Trophoblast cell (in vitro differentiated cells and primary cell): Measurements from ENCODE around the gene GBF1.

ENCODE experiments used
- DNase-seq, 2 donors: peaks; one replicate each; pipeline ENCODE4 v3.0.0-alpha.2; 2016
- H2AFZ ChIP-seq: 2 replicates; pipeline ENCODE4 v1.6.1; 2013; ENCODE audit warnings: low read length, moderate library complexity, mild to moderate bottlenecking; ENCODE audit not compliant: insufficient read depth, poor library complexity
- H2AK5ac ChIP-seq: 2 replicates; pipeline ENCODE4 v1.6.1; 2013; ENCODE audit warnings: mild to moderate bottlenecking, low read length
- H2BK120ac ChIP-seq: 2 replicates; pipeline ENCODE4 v1.6.1; 2013; ENCODE audit warnings: low read length, mild to moderate bottlenecking, moderate library complexity; ENCODE audit not compliant: insufficient read depth, poor library complexity
- H2BK12ac ChIP-seq: 2 replicates; pipeline ENCODE4 v1.6.1; 2013; ENCODE audit warnings: mild to moderate bottlenecking, low read length, moderate library complexity
- H2BK5ac ChIP-seq: 2 replicates; pipeline ENCODE4 v1.6.1; 2013; ENCODE audit warnings: low read length, low read depth, moderate library complexity, mild to moderate bottlenecking; ENCODE audit not compliant: poor library complexity
- H3K14ac ChIP-seq: 2 replicates; pipeline ENCODE4 v1.6.1; 2013; ENCODE audit warnings: mild to moderate bottlenecking, low read length
- H3K18ac ChIP-seq: 2 replicates; pipeline ENCODE4 v1.6.1; 2013; ENCODE audit warnings: mild to moderate bottlenecking, low read length
- H3K23ac ChIP-seq: 2 replicates; pipeline ENCODE4 v1.6.1; 2013; ENCODE audit warnings: low read length
- H3K27ac ChIP-seq: 2 replicates; pipeline ENCODE4 v1.5.1; 2013; ENCODE audit warnings: low read depth, mild to moderate bottlenecking, inconsistent platforms, low read length, moderate library complexity
- H3K27me3 ChIP-seq: 2 replicates; pipeline ENCODE4 v1.6.1; 2013; ENCODE audit warnings: inconsistent platforms, mild to moderate bottlenecking, low read length, moderate library complexity; ENCODE audit not compliant: insufficient read depth
- H3K36me3 ChIP-seq, 2 experiments: 1 replicate in 1 of 2; 2 replicates in 1 of 2; pipeline ENCODE4 v1.6.1; 2013; ENCODE audit warnings: low read length in 2 of 2, mild to moderate bottlenecking in 2 of 2, moderate library complexity in 1 of 2; ENCODE audit not compliant: insufficient read depth in 2 of 2, control insufficient read depth in 1 of 2
- H3K4ac ChIP-seq: 2 replicates; pipeline ENCODE4 v1.6.1; 2013; ENCODE audit warnings: low read depth, mild to moderate bottlenecking, low read length, moderate library complexity
- H3K4me1 ChIP-seq, 2 experiments: 1 replicate in 1 of 2; 2 replicates in 1 of 2; pipeline ENCODE4 v1.6.1; 2013; ENCODE audit warnings: low read length in 2 of 2, mild to moderate bottlenecking in 2 of 2, moderate library complexity in 1 of 2; ENCODE audit not compliant: insufficient read depth in 2 of 2, control insufficient read depth in 1 of 2
- H3K4me2 ChIP-seq: 2 replicates; pipeline ENCODE4 v1.6.1; 2013; ENCODE audit warnings: inconsistent platforms, mild to moderate bottlenecking, low read length, moderate library complexity
- H3K4me3 ChIP-seq: 2 replicates; pipeline ENCODE4 v1.5.1; 2013; ENCODE audit warnings: mild to moderate bottlenecking, low read depth, low read length, inconsistent platforms
- H3K79me1 ChIP-seq: one replicate; pipeline ENCODE4 v1.6.1; 2013; ENCODE audit warnings: low read length
- H3K79me2 ChIP-seq: 2 replicates; pipeline ENCODE4 v1.6.1; 2013; ENCODE audit warnings: low read length, mild to moderate bottlenecking; ENCODE audit not compliant: control insufficient read depth, insufficient read depth, poor library complexity
- H3K9ac ChIP-seq: 2 replicates; pipeline ENCODE4 v1.6.1; 2013; ENCODE audit warnings: mild to moderate bottlenecking, low read length
- H3K9me3 ChIP-seq: 2 replicates; pipeline ENCODE4 v1.6.1; 2013; ENCODE audit warnings: low read depth, mild to moderate bottlenecking, control low read depth, inconsistent platforms, low read length; ENCODE audit not compliant: insufficient read depth
- H4K12ac ChIP-seq: 2 replicates; pipeline ENCODE4 v1.6.1; 2013; ENCODE audit warnings: low read depth, mild to moderate bottlenecking, low read length, moderate library complexity
- H4K8ac ChIP-seq: 2 replicates; pipeline ENCODE4 v1.6.1; 2013; ENCODE audit warnings: low read depth, mild to moderate bottlenecking, low read length, moderate library complexity
- H4K91ac ChIP-seq: one replicate; pipeline ENCODE4 v1.6.1; 2013; ENCODE audit warnings: low read depth, mild to moderate bottlenecking, low read length, moderate library complexity
- WGBS: extraction: QIAGEN DNeasy Blood & Tissue Kit; methylation state at CpG from one replicate; pipeline ENCODE4 v1.1.7; 2013; ENCODE audit warnings: missing lambda C conversion rate; ENCODE audit not compliant: insufficient read length, insufficient coverage; ENCODE audit errors: extremely low coverage; 5-methylcytosine and 5-hydroxymethylcytosine counted together

The GBF1 gene

GRCh38 chr10:102382871-102383270, 137.5 kb downstream of the GBF1 start:
- Histone ChIP-seq H2BK12ac (no peak overlapping the region), H3K79me2 (no peaks in the 10 kb centered on the region), H3K14ac (no peak overlapping the region), H4K91ac (no peak overlapping the region), H3K23ac (no peak overlapping the region), H3K4me2 (no peak overlapping the region), H3K27ac (no peak overlapping the region), H4K12ac (no peak overlapping the region), H4K8ac (no peak overlapping the region), H2AK5ac (no peak overlapping the region), H2AFZ (no peak overlapping the region), H3K4ac (no peak overlapping the region), H3K4me3 (no peak overlapping the region), H3K27me3 (no peaks in the 10 kb centered on the region), H3K9ac (no peak overlapping the region), H2BK120ac (no peak overlapping the region), H2BK5ac (no peak overlapping the region), H3K79me1 (no peaks in the 10 kb centered on the region), H3K36me3 (peaks cover 50% of the 10 kb centered on the region in 2 experiments), H3K4me1 (no peaks in the 10 kb centered on the region), H3K9me3 (no peaks in the 10 kb centered on the region), H3K18ac (no peak overlapping the region)
- WGBS = no CpG with 5 or more reads among the region's 8 CpGs
- DNase-seq = no peak

DNA sequence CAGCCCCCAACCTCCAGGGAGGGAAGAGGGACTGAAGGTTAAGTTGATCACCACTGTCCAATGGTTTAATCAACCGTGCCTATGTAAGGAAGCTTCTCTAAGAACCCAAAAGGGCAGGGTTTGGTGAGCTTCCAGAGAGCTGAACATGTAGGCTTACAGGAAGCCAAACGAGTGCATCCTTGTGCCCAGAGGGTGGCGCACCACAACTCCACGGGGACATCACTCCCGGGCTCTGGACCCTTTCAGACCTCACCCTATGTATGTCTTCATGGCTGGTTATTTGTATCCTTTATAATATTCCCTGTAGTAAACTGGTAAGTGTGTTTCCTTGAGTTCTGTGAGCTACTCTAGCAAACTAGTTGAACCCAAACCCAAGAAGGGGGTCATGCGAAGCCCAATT, 138.7 kb downstream of the GBF1 start:
- H3K9ac ChIP-seq = no peak overlapping the region
- WGBS = no CpG with 5 or more reads among the region's 6 CpGs
- no peak overlapping the region for H2BK12ac ChIP-seq
- H2AK5ac ChIP-seq = no peak overlapping the region
- H2AFZ ChIP-seq = no peak overlapping the region
- DNase-seq = peak; percentile 41 to 50
- H4K91ac ChIP-seq = no peak overlapping the region
- H3K79me2 ChIP-seq = no peaks in the 10 kb centered on the region
- H3K4me1 ChIP-seq = no peaks in the 10 kb centered on the region
- H2BK5ac ChIP-seq = no peak overlapping the region
- H3K18ac ChIP-seq = no peak overlapping the region
- H3K27ac ChIP-seq = no peak overlapping the region
- H4K8ac ChIP-seq = no peak overlapping the region
- H3K9me3 ChIP-seq = no peaks in the 10 kb centered on the region
- H3K79me1 ChIP-seq = no peaks in the 10 kb centered on the region
- H3K36me3 ChIP-seq = peaks cover 41 to 43% of the 10 kb centered on the region in 2 experiments
- no peak overlapping the region for H3K14ac ChIP-seq
- no peak overlapping the region for H3K4ac ChIP-seq
- no peak overlapping the region for H2BK120ac ChIP-seq
- no peak overlapping the region for H3K4me2 ChIP-seq
- H3K27me3 ChIP-seq = no peaks in the 10 kb centered on the region
- no peak overlapping the region for H3K23ac ChIP-seq
- H3K4me3 ChIP-seq = no peak overlapping the region
- no peak overlapping the region for H4K12ac ChIP-seq

- no peak overlapping the region for H2BK12ac ChIP-seq
- no peaks in the 10 kb centered on the region for H3K9me3 ChIP-seq
- no peaks in the 10 kb centered on the region for H3K79me2 ChIP-seq
- H2AK5ac ChIP-seq = no peak overlapping the region
- H4K91ac ChIP-seq = no peak overlapping the region
- H4K12ac ChIP-seq = no peak overlapping the region
- no peak overlapping the region for H2BK120ac ChIP-seq
- peak in 1 of 2 donors; percentile 50 for DNase-seq
- no peaks in the 10 kb centered on the region for H3K79me1 ChIP-seq
- H3K4ac ChIP-seq = no peak overlapping the region
- no peak overlapping the region for H2AFZ ChIP-seq
- H3K23ac ChIP-seq = no peak overlapping the region
- no peak overlapping the region for H3K18ac ChIP-seq
- no peak overlapping the region for H3K9ac ChIP-seq
- H2BK5ac ChIP-seq = no peak overlapping the region
- peaks cover 34 to 35% of the 10 kb centered on the region in 2 experiments for H3K36me3 ChIP-seq
- no peak overlapping the region for H3K27ac ChIP-seq
- H3K4me2 ChIP-seq = no peak overlapping the region
- no CpG with 5 or more reads among the region's 4 CpGs for WGBS
- H3K4me1 ChIP-seq = no peaks in the 10 kb centered on the region
- no peak overlapping the region for H4K8ac ChIP-seq
- no peak overlapping the region for H3K4me3 ChIP-seq
- no peak overlapping the region for H3K14ac ChIP-seq
- no peaks in the 10 kb centered on the region for H3K27me3 ChIP-seq
Measured at GRCh38 chr10:102384606-102385429, 139.5 kb downstream of the GBF1 start.

GRCh38 chr10:102389894-102390293, 144.6 kb downstream of the GBF1 start:
- no peak overlapping the region for H3K23ac ChIP-seq
- no peaks in the 10 kb centered on the region for H3K9me3 ChIP-seq
- H2AK5ac ChIP-seq = no peak overlapping the region
- no peak overlapping the region for H2BK5ac ChIP-seq
- H3K79me2 ChIP-seq = no peaks in the 10 kb centered on the region
- H4K91ac ChIP-seq = no peak overlapping the region
- no peak overlapping the region for H3K4me3 ChIP-seq
- H3K9ac ChIP-seq = no peak overlapping the region
- H3K27me3 ChIP-seq = no peaks in the 10 kb centered on the region
- H3K14ac ChIP-seq = no peak overlapping the region
- H3K4me1 ChIP-seq = peaks cover 2 to 3% of the 10 kb centered on the region in 2 experiments
- peaks cover 2% of the 10 kb centered on the region for H3K79me1 ChIP-seq
- H3K27ac ChIP-seq = no peak overlapping the region
- no peak overlapping the region for H3K4me2 ChIP-seq
- no CpG with 5 or more reads among the region's 3 CpGs for WGBS
- H4K12ac ChIP-seq = no peak overlapping the region
- H2BK12ac ChIP-seq = no peak overlapping the region
- DNase-seq = peak in 1 of 2 donors; percentile 35
- H2BK120ac ChIP-seq = no peak overlapping the region
- no peak overlapping the region for H2AFZ ChIP-seq
- no peaks in the 10 kb centered on the region for H3K36me3 ChIP-seq
- H3K18ac ChIP-seq = no peak overlapping the region
- H4K8ac ChIP-seq = no peak overlapping the region
- H3K4ac ChIP-seq = no peak overlapping the region
